Karpas-422 (cell line): ENCODE measurements around the gene SEC14L1. TPM values are rescaled to one million over a fixed set of nuclear protein-coding genes. Genes with fewer than 3 reads are reported as not detected.

Experiments
- DNase-seq: peaks from one replicate; pipeline ENCODE4 v3.0.0-alpha.2; 2015
- H2AFZ ChIP-seq: fragments of 200-600 bp; sonication (generic); 2 replicates; pipeline ENCODE4 v1.6.1; 2014; ENCODE audit warnings: antibody characterized with exemption, low read length, mixed read lengths
- H3K27ac ChIP-seq: fragments of 200-600 bp; sonication (generic); 2 replicates; pipeline ENCODE4 v1.5.1; 2014; ENCODE audit warnings: mild to moderate bottlenecking, low read length, moderate library complexity
- H3K27me3 ChIP-seq: fragments of 200-600 bp; sonication (generic); 2 replicates; pipeline ENCODE4 v1.6.1; 2014; ENCODE audit warnings: low read length, mixed read lengths
- H3K36me3 ChIP-seq: fragments of 200-600 bp; sonication (generic); 2 replicates; pipeline ENCODE4 v1.6.1; 2014; ENCODE audit warnings: low read length, mixed read lengths; ENCODE audit not compliant: insufficient read depth
- H3K4me1 ChIP-seq: fragments of 200-600 bp; sonication (generic); 2 replicates; pipeline ENCODE4 v1.6.1; 2014; ENCODE audit warnings: mild to moderate bottlenecking, low read length, mixed read lengths
- H3K4me2 ChIP-seq: fragments of 200-600 bp; sonication (generic); 2 replicates; pipeline ENCODE4 v1.6.1; 2014; ENCODE audit warnings: low read length, low read depth, mild to moderate bottlenecking; ENCODE audit not compliant: poor library complexity, severe bottlenecking
- H3K4me3 ChIP-seq: fragments of 200-600 bp; sonication (generic); 2 replicates; pipeline ENCODE4 v1.5.1; 2014; ENCODE audit warnings: mild to moderate bottlenecking, antibody characterized with exemption, low read length, mixed read lengths
- H3K79me2 ChIP-seq: fragments of 200-600 bp; sonication (generic); 2 replicates; pipeline ENCODE4 v1.6.1; 2014; ENCODE audit warnings: mild to moderate bottlenecking, low read length, mixed read lengths
- H3K9ac ChIP-seq: fragments of 200-600 bp; sonication (generic); 2 replicates; pipeline ENCODE4 v1.6.0; 2014; ENCODE audit warnings: low read length
- H3K9me2 ChIP-seq: fragments of 200-600 bp; sonication (generic), shearing (Covaris generic); replicated peaks from 2 replicates; pipeline ENCODE4 v1.6.0; 2014; ENCODE audit warnings: mild to moderate bottlenecking, low read length, moderate library complexity; ENCODE audit not compliant: insufficient read depth
- H3K9me3 ChIP-seq: fragments of 300-700, 200-600 bp; sonication (generic); 2 replicates; pipeline ENCODE4 v1.6.1; 2014; ENCODE audit warnings: low read length, mixed read lengths
- H4K20me1 ChIP-seq: fragments of 200-600 bp; sonication (generic); 2 replicates; pipeline ENCODE4 v1.6.1; 2014; ENCODE audit warnings: mild to moderate bottlenecking, antibody characterized with exemption, low read length, low read depth; ENCODE audit not compliant: insufficient read depth
- total RNA-seq: library from RNA; depleted of rRNA; stranded (reverse); fragments of >200 nt; shearing (Covaris generic); gene quantifications from 2 replicates; pipeline ENCODE4 v1.2.3, GENCODE V29; 2014; ENCODE audit warnings: low replicate concordance

The SEC14L1 gene
- total RNA-seq, 1 experiment from 2014 or later: 32.0 TPM

DNA sequence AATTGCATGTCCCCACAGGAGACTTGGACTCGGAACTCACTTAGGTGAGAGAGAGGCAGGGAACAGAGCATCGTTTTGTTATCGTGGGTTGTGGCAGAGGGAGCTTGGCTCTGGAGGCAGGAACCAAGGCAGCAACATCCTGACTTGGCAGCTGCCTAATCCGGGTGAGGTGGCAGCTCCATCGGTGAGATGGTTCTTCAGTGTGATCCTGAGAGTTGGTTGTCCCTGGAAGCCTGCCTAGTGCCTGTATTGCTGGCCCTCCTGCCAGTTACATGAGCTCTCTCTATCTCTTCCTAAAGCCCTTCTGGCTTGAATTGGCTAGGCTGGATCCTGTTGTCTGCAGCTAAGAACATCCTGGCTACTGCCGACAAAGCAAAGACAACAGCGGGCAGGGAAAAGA is 19.9 kb upstream of the SEC14L1 start:
- H3K9ac ChIP-seq: no peak overlapping the region
- H3K27ac ChIP-seq: no peak overlapping the region
- no peak overlapping the region for H3K4me2 ChIP-seq
- H3K4me1 ChIP-seq: no peaks in the 10 kb centered on the region
- H2AFZ ChIP-seq: no peak overlapping the region
- H3K9me3 ChIP-seq: no peaks in the 10 kb centered on the region
- H3K79me2 ChIP-seq: no peaks in the 10 kb centered on the region
- H3K27me3 ChIP-seq: no peaks in the 10 kb centered on the region
- H4K20me1 ChIP-seq: no peaks in the 10 kb centered on the region
- H3K4me3 ChIP-seq: no peak overlapping the region
- no peaks in the 10 kb centered on the region for H3K36me3 ChIP-seq
- no peak for DNase-seq
- no peaks in the 10 kb centered on the region for H3K9me2 ChIP-seq

- Histone ChIP-seq H3K4me3 (no peak overlapping the region), H2AFZ (no peak overlapping the region), H3K9me3 (no peaks in the 10 kb centered on the region), H3K36me3 (no peaks in the 10 kb centered on the region), H3K79me2 (no peaks in the 10 kb centered on the region), H3K4me1 (no peaks in the 10 kb centered on the region), H4K20me1 (no peaks in the 10 kb centered on the region), H3K9ac (no peak overlapping the region), H3K4me2 (no peak overlapping the region), H3K27me3 (no peaks in the 10 kb centered on the region), H3K27ac (no peak overlapping the region), H3K9me2 (no peaks in the 10 kb centered on the region)
- DNase-seq: no peak
Measured at GRCh38 chr17:77124192-77124889, 16.4 kb upstream of the SEC14L1 start.

DNA sequence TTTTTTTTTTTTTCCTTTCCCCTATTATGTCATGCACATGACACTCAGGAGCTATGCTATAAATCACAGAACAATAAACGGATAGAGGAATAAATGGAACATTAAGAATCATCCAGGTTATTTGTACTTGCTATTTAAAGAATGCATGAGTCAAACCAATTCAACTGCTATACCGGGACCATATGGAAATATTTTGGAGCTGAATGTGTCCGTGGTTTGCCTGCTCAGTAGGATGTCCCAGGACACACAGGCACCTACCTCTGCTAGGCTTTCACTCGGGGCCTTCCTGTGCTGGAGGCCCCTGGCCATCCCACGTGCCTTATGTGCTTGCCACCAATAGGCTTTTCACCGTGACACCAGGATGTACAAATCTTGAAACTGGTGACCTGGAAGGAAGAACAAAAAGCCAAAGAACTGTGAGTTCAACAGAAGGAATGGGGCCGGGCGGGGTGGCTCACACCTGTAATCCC is 15.3 kb upstream of the SEC14L1 start:
- H3K4me1 ChIP-seq: no peaks in the 10 kb centered on the region
- no peaks in the 10 kb centered on the region for H3K79me2 ChIP-seq
- no peak overlapping the region for H2AFZ ChIP-seq
- H3K27me3 ChIP-seq: no peaks in the 10 kb centered on the region
- no peak overlapping the region for H3K4me2 ChIP-seq
- no peak overlapping the region for H3K4me3 ChIP-seq
- H3K9me2 ChIP-seq: no peaks in the 10 kb centered on the region
- no peaks in the 10 kb centered on the region for H4K20me1 ChIP-seq
- H3K27ac ChIP-seq: no peak overlapping the region
- H3K9me3 ChIP-seq: no peaks in the 10 kb centered on the region
- H3K9ac ChIP-seq: no peak overlapping the region
- no peaks in the 10 kb centered on the region for H3K36me3 ChIP-seq
- no peak for DNase-seq

DNA sequence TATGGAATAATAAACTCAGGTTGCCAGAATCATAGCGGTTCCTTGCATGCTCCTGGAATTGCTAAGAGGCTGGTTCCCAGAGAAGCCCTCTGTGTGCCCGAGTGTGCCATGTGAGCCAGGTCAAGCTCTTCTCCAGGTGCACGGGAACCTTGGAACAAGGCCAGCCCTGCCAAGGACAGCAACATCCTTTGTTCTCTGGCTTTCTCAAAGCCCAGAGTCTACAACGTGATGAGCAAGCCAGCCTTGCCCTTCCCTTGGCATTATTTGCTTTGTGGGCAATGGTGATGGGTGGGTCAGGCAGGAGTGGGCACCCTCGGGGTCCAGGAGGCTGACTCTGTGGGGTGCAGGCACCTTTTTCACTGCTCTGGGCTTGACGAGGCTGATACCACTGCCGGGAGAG is 14.2 kb upstream of the SEC14L1 start:
- H3K79me2 ChIP-seq: no peaks in the 10 kb centered on the region
- H3K9ac ChIP-seq: no peak overlapping the region
- no peak overlapping the region for H3K4me2 ChIP-seq
- no peaks in the 10 kb centered on the region for H3K27me3 ChIP-seq
- no peak for DNase-seq
- H3K4me3 ChIP-seq: no peak overlapping the region
- no peak overlapping the region for H3K27ac ChIP-seq
- no peaks in the 10 kb centered on the region for H3K36me3 ChIP-seq
- H3K9me3 ChIP-seq: no peaks in the 10 kb centered on the region
- H4K20me1 ChIP-seq: no peaks in the 10 kb centered on the region
- no peaks in the 10 kb centered on the region for H3K4me1 ChIP-seq
- no peaks in the 10 kb centered on the region for H3K9me2 ChIP-seq
- H2AFZ ChIP-seq: no peak overlapping the region

DNA sequence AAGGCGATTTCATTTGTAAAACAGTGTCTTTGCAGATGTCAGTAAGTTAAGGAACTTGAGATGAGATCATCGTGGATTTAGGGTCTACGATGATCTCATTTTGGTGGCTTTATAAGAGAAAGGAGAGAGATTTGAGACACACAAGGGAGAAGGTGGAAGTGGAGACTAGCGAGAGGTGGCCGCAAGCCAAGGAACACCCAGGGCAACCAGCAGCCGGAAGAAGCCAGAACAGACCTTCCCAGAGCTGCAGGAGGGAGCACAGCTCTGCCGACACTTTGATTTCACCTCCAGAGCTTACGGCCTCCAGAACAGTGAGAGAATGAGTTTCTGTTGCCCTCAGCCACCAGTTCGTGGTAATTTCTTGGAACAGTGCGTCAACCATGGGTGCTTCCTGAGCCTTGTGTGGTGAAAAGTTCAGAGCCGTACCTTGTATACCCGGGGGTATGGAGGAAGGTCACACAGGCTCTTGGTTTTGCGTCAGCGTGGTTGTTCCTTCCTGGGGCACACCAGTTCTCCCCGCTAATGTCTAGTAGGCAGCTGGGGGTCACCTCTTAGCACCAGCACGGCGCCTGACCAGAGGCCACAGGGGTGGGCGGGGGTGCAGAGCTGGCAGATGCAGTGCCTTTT is 12.9 kb upstream of the SEC14L1 start:
- Histone ChIP-seq H3K4me1 (no peaks in the 10 kb centered on the region), H2AFZ (no peak overlapping the region)

GRCh38 chr17:77128896-77129567 is 11.7 kb upstream of the SEC14L1 start:
- Histone ChIP-seq H3K36me3 (no peaks in the 10 kb centered on the region), H3K27ac (no peak overlapping the region), H3K4me3 (no peak overlapping the region), H3K9ac (no peak overlapping the region), H3K27me3 (no peaks in the 10 kb centered on the region), H3K79me2 (no peaks in the 10 kb centered on the region), H2AFZ (no peak overlapping the region), H3K4me2 (no peak overlapping the region), H3K9me2 (no peaks in the 10 kb centered on the region), H4K20me1 (no peaks in the 10 kb centered on the region), H3K9me3 (no peaks in the 10 kb centered on the region), H3K4me1 (no peaks in the 10 kb centered on the region)
- DNase-seq: no peak

More for the DNA sequence above, 12.9 kb upstream of the SEC14L1 start:
- H3K9me3 ChIP-seq: no peaks in the 10 kb centered on the region
- no peaks in the 10 kb centered on the region for H4K20me1 ChIP-seq
- no peak overlapping the region for H3K27ac ChIP-seq
- DNase-seq: no peak
- no peaks in the 10 kb centered on the region for H3K27me3 ChIP-seq
- no peak overlapping the region for H3K4me3 ChIP-seq
- no peaks in the 10 kb centered on the region for H3K9me2 ChIP-seq
- no peaks in the 10 kb centered on the region for H3K36me3 ChIP-seq
- no peak overlapping the region for H3K4me2 ChIP-seq
- H3K79me2 ChIP-seq: no peaks in the 10 kb centered on the region
- H3K9ac ChIP-seq: no peak overlapping the region

GRCh38 chr17:77129568-77130301 is 11.0 kb upstream of the SEC14L1 start:
- no peak overlapping the region for H3K9ac ChIP-seq
- H3K36me3 ChIP-seq: no peaks in the 10 kb centered on the region
- no peak for DNase-seq
- no peak overlapping the region for H3K4me3 ChIP-seq
- H3K27me3 ChIP-seq: no peaks in the 10 kb centered on the region
- H3K4me2 ChIP-seq: no peak overlapping the region
- no peaks in the 10 kb centered on the region for H4K20me1 ChIP-seq
- H3K9me3 ChIP-seq: no peaks in the 10 kb centered on the region
- H3K27ac ChIP-seq: no peak overlapping the region
- no peak overlapping the region for H2AFZ ChIP-seq
- H3K9me2 ChIP-seq: no peaks in the 10 kb centered on the region
- H3K4me1 ChIP-seq: no peaks in the 10 kb centered on the region
- H3K79me2 ChIP-seq: no peaks in the 10 kb centered on the region

DNA sequence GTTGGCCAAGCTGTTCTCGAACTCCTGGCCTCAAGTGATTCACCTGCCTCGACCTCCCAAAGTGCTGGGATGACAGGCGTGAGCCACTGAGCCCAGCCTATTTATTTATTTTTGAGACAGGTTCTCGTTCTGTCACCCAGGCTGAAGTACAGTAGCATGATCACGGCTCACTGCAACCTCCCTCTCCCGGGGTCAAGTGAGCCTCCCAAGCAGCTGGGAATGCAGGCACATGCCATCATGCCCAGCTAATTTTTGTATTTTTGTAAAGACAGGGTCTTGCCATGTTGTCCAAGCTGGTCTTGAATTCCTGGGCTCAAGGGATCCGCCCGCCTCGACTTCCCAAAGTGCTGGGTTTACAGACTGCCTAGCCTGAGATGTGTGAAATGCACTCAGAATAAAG is 10.2 kb upstream of the SEC14L1 start:
- H4K20me1 ChIP-seq: no peaks in the 10 kb centered on the region
- H3K4me3 ChIP-seq: no peak overlapping the region
- no peak overlapping the region for H2AFZ ChIP-seq
- H3K27ac ChIP-seq: no peak overlapping the region
- no peaks in the 10 kb centered on the region for H3K4me1 ChIP-seq
- H3K9ac ChIP-seq: no peak overlapping the region
- no peaks in the 10 kb centered on the region for H3K36me3 ChIP-seq
- no peaks in the 10 kb centered on the region for H3K9me2 ChIP-seq
- no peak for DNase-seq
- H3K4me2 ChIP-seq: no peak overlapping the region
- H3K27me3 ChIP-seq: no peaks in the 10 kb centered on the region
- no peaks in the 10 kb centered on the region for H3K9me3 ChIP-seq
- H3K79me2 ChIP-seq: no peaks in the 10 kb centered on the region
